ENCODE measurements around the gene ZNF547. TPM values are rescaled to one million over a fixed set of nuclear protein-coding genes. Genes with fewer than 3 reads are reported as not detected.

Gene ZNF547
- 0.78 and 3.0 TPM in 2 replicates for total RNA-seq

GRCh38 chr19:57362997-57363687 lies at the start of gene ZNF547, which contains the start of gene TRAPPC2B:
Gene ZNF547 (plus strand): TSS chr19:57363551. CDS start chr19:57368556, 5,005 bp downstream.
Gene TRAPPC2B (plus strand): TSS chr19:57363551. CDS start chr19:57364834, 1,283 bp downstream.

GRCh38 chr19:57320180-57321084 lies 42.9 kb upstream of the ZNF547 start, which contains the start of gene ZNF543:
Gene ZNF543 (plus strand): TSS chr19:57320472. CDS start chr19:57320854, 382 bp downstream.

GRCh38 chr19:57350877-57351805 lies 12.2 kb upstream of the ZNF547 start, which contains the start of gene ZNF304:
Gene ZNF304 (plus strand): TSS chr19:57351271. CDS start chr19:57351665, 394 bp downstream.

GRCh38 chr19:57389730-57390598 lies 26.6 kb downstream of the ZNF547 start, which contains the start of gene ZNF548:
Gene ZNF548 (plus strand): TSS chr19:57389854. CDS start chr19:57390100, 246 bp downstream.

GRCh38 chr19:57410877-57411671 lies 47.7 kb downstream of the ZNF547 start, which contains the start of gene ZNF17:
Gene ZNF17 (plus strand): TSS chr19:57411161. CDS start chr19:57413616, 2,455 bp downstream.

Other genes with a start within 250 kb of the ZNF547 start
- gene USP29, start 243.6 kb upstream of the ZNF547 start, total RNA-seq, result not detected in 2 replicates
- gene ZIM3, start 218.3 kb upstream of the ZNF547 start, total RNA-seq, result not detected in 2 replicates
- gene DUXA, start 196.1 kb upstream of the ZNF547 start, total RNA-seq, result not detected in 2 replicates
- gene ZNF264, start 172.1 kb upstream of the ZNF547 start, total RNA-seq, result 16.3 and 23.6 TPM in 2 replicates
- 1.4 and 6.9 TPM in 2 replicates for gene AURKC, start 132.5 kb upstream of the ZNF547 start, total RNA-seq
- 7.3 and 13.3 TPM in 2 replicates for gene ZNF805, start 122.9 kb upstream of the ZNF547 start, total RNA-seq
- 29.3 and 55.3 TPM in 2 replicates for gene ZNF460, start 83.1 kb upstream of the ZNF547 start, total RNA-seq
- 5.3 and 8.2 TPM in 2 replicates for gene ZNF543, start 43.1 kb upstream of the ZNF547 start, total RNA-seq
- gene ZNF304, start 12.3 kb upstream of the ZNF547 start, total RNA-seq, result 4.9 and 13.0 TPM in 2 replicates
- gene TRAPPC2B, start within 50 bp of the ZNF547 start, total RNA-seq, result 18.5 and 37.4 TPM in 2 replicates
- gene ZNF548, start 26.3 kb downstream of the ZNF547 start, total RNA-seq, result 6.1 and 9.8 TPM in 2 replicates
- gene ZNF17, start 47.6 kb downstream of the ZNF547 start, total RNA-seq, result 3.2 and 9.5 TPM in 2 replicates
- 6.9 and 7.2 TPM in 2 replicates for gene ZNF749, start 71.8 kb downstream of the ZNF547 start, total RNA-seq
- 0.13 and 1.9 TPM in 2 replicates for gene VN1R1, start 93.6 kb downstream of the ZNF547 start, total RNA-seq
- 9.1 and 11.4 TPM in 2 replicates for gene ZNF772, start 114.0 kb downstream of the ZNF547 start, total RNA-seq
- 14.4 and 14.5 TPM in 2 replicates for gene ZNF419, start 124.2 kb downstream of the ZNF547 start, total RNA-seq
- 8.0 and 42.8 TPM in 2 replicates for gene ZNF773, start 136.4 kb downstream of the ZNF547 start, total RNA-seq
- 3.7 and 4.1 TPM in 2 replicates for gene ZNF549, start 163.8 kb downstream of the ZNF547 start, total RNA-seq
- 4.0 and 8.1 TPM in 2 replicates for gene ZNF550, start 196.3 kb downstream of the ZNF547 start, total RNA-seq
- 3.9 and 5.4 TPM in 2 replicates for gene ZNF416, start 215.4 kb downstream of the ZNF547 start, total RNA-seq
- gene ZIK1, start 220.6 kb downstream of the ZNF547 start, total RNA-seq, result 7.1 and 9.8 TPM in 2 replicates
- 1.8 and 4.3 TPM in 2 replicates for gene ZNF530, start 236.3 kb downstream of the ZNF547 start, total RNA-seq